Medulla oblongata (tissue), 1 donor: ENCODE measurements around the gene PRPF39.
"Not testable (repeated sequence)": the region's sequence is repeated elsewhere in the genome, so short reads cannot be mapped to it uniquely, and the experiment has no call there.

ENCODE experiments used
- DNase-seq: peaks from one replicate; pipeline ENCODE4 v3.0.0-alpha.2; 2015; ENCODE audit errors: extremely low spot score

The PRPF39 gene

GRCh38 chr14:45136399-45136798, 52.5 kb downstream of the PRPF39 start:
- no peak for DNase-seq

GRCh38 chr14:45140661-45141187, 56.8 kb downstream of the PRPF39 start:
- no peak for DNase-seq

GRCh38 chr14:45142083-45142482, 58.2 kb downstream of the PRPF39 start:
- not testable (repeated sequence) for DNase-seq

GRCh38 chr14:45144658-45145057, 60.7 kb downstream of the PRPF39 start:
- no peak for DNase-seq

GRCh38 chr14:45145214-45145613, 61.3 kb downstream of the PRPF39 start:
- no peak for DNase-seq

- DNase-seq: no peak
Observed at GRCh38 chr14:45149602-45150001, 65.7 kb downstream of the PRPF39 start.

- DNase-seq: no peak
Observed at GRCh38 chr14:45150386-45150890, 66.5 kb downstream of the PRPF39 start.

GRCh38 chr14:45156067-45156466, 72.2 kb downstream of the PRPF39 start:
- DNase-seq: no peak
